HepG2 (cell line): Measurements from ENCODE around the gene ARL11.

Experiments
- ADNP ChIP-seq: sonication (generic); formaldehyde crosslinking; IDR thresholded peaks from 2 replicates; pipeline ENCODE4 v1.4.0; 2020; ENCODE audit warnings: missing genetic modification reagents
- CTCF ChIP-seq: sonication (generic); formaldehyde crosslinking; IDR thresholded peaks from 2 replicates; pipeline ENCODE4 v1.5.0; 2020; ENCODE audit warnings: mild to moderate bottlenecking, missing genetic modification reagents, moderate library complexity
- EZH2 ChIP-seq: conservative IDR thresholded peaks from 2 replicates; pipeline ENCODE4 v1.6.1; 2012; ENCODE audit warnings: mild to moderate bottlenecking, low read depth, low read length, moderate library complexity
- FIP1L1 ChIP-seq: fragments of 200-400 bp; formaldehyde crosslinking; IDR thresholded peaks from 2 replicates; pipeline ENCODE4 v1.6.1; 2018; ENCODE audit warnings: low read depth, mild to moderate bottlenecking, low read length, moderate library complexity, borderline replicate concordance; ENCODE audit not compliant: insufficient read depth
- JUN ChIP-seq: sonication (generic); formaldehyde crosslinking; IDR thresholded peaks from 2 replicates; pipeline ENCODE4 v1.4.0; 2020; ENCODE audit warnings: mild to moderate bottlenecking, missing genetic modification reagents
- PRDM10 ChIP-seq: sonication (generic); formaldehyde crosslinking; IDR thresholded peaks from 2 replicates; pipeline ENCODE4 v1.4.0; 2020; ENCODE audit warnings: low read depth, missing genetic modification reagents
- REST ChIP-seq, 2 experiments: IDR thresholded peaks; 2 replicates each; pipeline ENCODE4 v1.6.1; 2011 to 2012; ENCODE audit warnings: low read length in 2 of 2, borderline replicate concordance in 1 of 2, low read depth in 1 of 2, mild to moderate bottlenecking in 1 of 2, moderate library complexity in 1 of 2
- ZFP1 ChIP-seq: IDR thresholded peaks from 2 replicates; pipeline ENCODE4 v1.6.1; 2016
- ZNF235 ChIP-seq: sonication (generic); formaldehyde crosslinking; IDR thresholded peaks from 2 replicates; pipeline ENCODE4 v1.8.1; 2023; ENCODE audit warnings: mild to moderate bottlenecking, missing genetic modification reagents, borderline replicate concordance
- ZNF280B ChIP-seq: sonication (generic); formaldehyde crosslinking; IDR thresholded peaks from 2 replicates; pipeline ENCODE4 v1.5.0; 2020; ENCODE audit warnings: missing genetic modification reagents, mild to moderate bottlenecking, borderline replicate concordance
- ZNF562 ChIP-seq: sonication (generic); formaldehyde crosslinking; IDR thresholded peaks from 2 replicates; pipeline ENCODE4 v1.8.0; 2022; ENCODE audit warnings: missing genetic modification reagents, borderline replicate concordance
- ZNF670 ChIP-seq: sonication (generic); formaldehyde crosslinking; IDR thresholded peaks from 2 replicates; pipeline ENCODE4 v1.8.0; 2022; ENCODE audit warnings: mild to moderate bottlenecking, missing genetic modification reagents, borderline replicate concordance

- TF ChIP-seq ZNF670 (CRISPR knock-in tag) (no peak), JUN (CRISPR knock-in tag) (no peak), ZNF280B (CRISPR knock-in tag) (no peak), CTCF (no peak), ZFP1 (CRISPR knock-in tag) (no peak), EZH2 (no peak), ADNP (CRISPR knock-in tag) (no peak), FIP1L1 (no peak), PRDM10 (CRISPR knock-in tag) (no peak), ZNF235 (no peak), REST (IDR thresholded peaks at IDR 0.05; ENCODE audit: borderline replicate concordance in 1 of 2, low read depth in 1 of 2, low read length in 2 of 2) (no peak), ZNF562 (CRISPR knock-in tag) (no peak)
These were observed 33.7 kb upstream of the ARL11 start for GRCh38 chr13:49594576-49594975.
